ENCODE data around the gene CEP112.

- TF ChIP-seq GABPA (IDR thresholded peaks at IDR 0.05; ENCODE audit: low read depth) (no peak), SMAD1 (IDR thresholded peaks at IDR 0.05; ENCODE audit: low read depth, partially characterized antibody) (no peak), IRF3 (IDR thresholded peaks at IDR 0.05) (no peak), NR2C1 (IDR thresholded peaks at IDR 0.05) (no peak), EP300 (IDR thresholded peaks at IDR 0.05; ENCODE audit: borderline replicate concordance in 1 of 2, control insufficient read depth in 1 of 2, low read depth in 2 of 2, low read length in 2 of 2) (no peak), EZH2 (IDR thresholded peaks at IDR 0.05; ENCODE audit: borderline replicate concordance, control insufficient read depth, low read depth, low read length) (no peak), ZNF687 (IDR thresholded peaks at IDR 0.05) (no peak), CTCF (IDR thresholded peaks at IDR 0.05 in 2 of 3, conservative IDR thresholded peaks at IDR 0.05 in 1 of 3; ENCODE audit: control insufficient read depth in 2 of 3, extremely low read depth in 1 of 3, insufficient read depth in 1 of 3, low read depth in 3 of 3, low read length in 3 of 3) (no peak), JUNB (IDR thresholded peaks at IDR 0.05) (no peak), PAX5 (IDR thresholded peaks at IDR 0.05; ENCODE audit: borderline replicate concordance, low read depth, low read length) (no peak), RFX5 (IDR thresholded peaks at IDR 0.05; ENCODE audit: low read depth, low read length) (no peak), POLR2AphosphoS5 (IDR thresholded peaks at IDR 0.05; ENCODE audit: low read length) (no peak)
These were observed 454.5 kb downstream of the CEP112 start for GRCh38 chr17:65737451-65737850.

Data from GM12878 (cell line).